ENCODE results near the gene PTGER2. TPM values are rescaled to one million over a fixed set of nuclear protein-coding genes. Genes with fewer than 3 reads are reported as not detected.

PTGER2 gene
- total RNA-seq, 3 donors from 2014 or later (not counting 1 experiment from before 2014, with no cell fraction given): 55.3 to 67.9 (median 60.6) TPM

GRCh38 chr14:52360831-52361230, 46.7 kb downstream of the PTGER2 start:
- H3K36me3 Mint-ChIP-seq: no peaks in the 10 kb centered on the region
- Histone ChIP-seq H3K27ac (ENCODE audit: low read length) (no peak overlapping the region), H3K36me3 (ENCODE audit: control insufficient read depth, insufficient read depth, low read length) (no peaks in the 10 kb centered on the region), H3K27me3 (ENCODE audit: control insufficient read depth, insufficient read depth, low read length) (no peaks in the 10 kb centered on the region), H3K4me1 (ENCODE audit: control insufficient read depth, insufficient read depth, low read length) (no peaks in the 10 kb centered on the region), H3K4me3 (ENCODE audit: low read length) (no peak overlapping the region), H3K9me3 (ENCODE audit: control insufficient read depth, insufficient read depth, low read length) (no peaks in the 10 kb centered on the region)
- H3K27me3 Mint-ChIP-seq (ENCODE audit: low read depth in 2 of 2): peaks cover 0 to 3% of the 10 kb centered on the region in 2 donors
- no peak for TF ChIP-seq CTCF (IDR thresholded peaks at IDR 0.05)
- no peak for ATAC-seq
- no peak overlapping the region for H3K27ac Mint-ChIP-seq
- intact Hi-C loops (cut with micrococcal nuclease): no loop called here
- H3K4me3 Mint-ChIP-seq: no peak overlapping the region
- no peak for DNase-seq
- H3K9me3 Mint-ChIP-seq: peaks cover 0 to 1% of the 10 kb centered on the region in 2 donors
- peaks cover 3 to 13% of the 10 kb centered on the region in 2 donors for H3K4me1 Mint-ChIP-seq
- 85% methylated on average over 4 of the region's 4 CpGs for WGBS (ENCODE audit: insufficient coverage)

GRCh38 chr14:52363041-52363704, 49.1 kb downstream of the PTGER2 start:
- Histone ChIP-seq H3K4me1 (ENCODE audit: control insufficient read depth, insufficient read depth, low read length) (no peaks in the 10 kb centered on the region), H3K27ac (ENCODE audit: low read length) (no peak overlapping the region), H3K36me3 (ENCODE audit: control insufficient read depth, insufficient read depth, low read length) (no peaks in the 10 kb centered on the region), H3K4me3 (ENCODE audit: low read length) (no peak overlapping the region), H3K27me3 (ENCODE audit: control insufficient read depth, insufficient read depth, low read length) (no peaks in the 10 kb centered on the region), H3K9me3 (ENCODE audit: control insufficient read depth, insufficient read depth, low read length) (no peaks in the 10 kb centered on the region)
- Mint-ChIP-seq H3K36me3 (no peaks in the 10 kb centered on the region), H3K4me1 (peaks cover 0 to 10% of the 10 kb centered on the region in 2 donors), H3K27me3 (ENCODE audit: low read depth in 2 of 2) (peaks cover 0 to 3% of the 10 kb centered on the region in 2 donors), H3K9me3 (no peaks in the 10 kb centered on the region), H3K27ac (no peak overlapping the region), H3K4me3 (no peak overlapping the region)
- DNase-seq: no peak
- TF ChIP-seq CTCF (IDR thresholded peaks at IDR 0.05): no peak
- intact Hi-C loops (cut with micrococcal nuclease): no loop called here
- 100% methylated on average over 1 of the region's 2 CpGs for WGBS (ENCODE audit: insufficient coverage)
- no peak for ATAC-seq

GRCh38 chr14:52363961-52364360, 49.8 kb downstream of the PTGER2 start:
- no peak overlapping the region for H3K27ac ChIP-seq (ENCODE audit: low read length)
- Mint-ChIP-seq H3K4me1 (peaks cover 0 to 10% of the 10 kb centered on the region in 2 donors), H3K36me3 (no peaks in the 10 kb centered on the region), H3K27ac (no peak overlapping the region), H3K27me3 (ENCODE audit: low read depth in 2 of 2) (peaks cover 0 to 3% of the 10 kb centered on the region in 2 donors), H3K4me3 (no peak overlapping the region), H3K9me3 (no peaks in the 10 kb centered on the region)
- H3K27me3 ChIP-seq (ENCODE audit: control insufficient read depth, insufficient read depth, low read length): no peaks in the 10 kb centered on the region
- H3K4me1 ChIP-seq (ENCODE audit: control insufficient read depth, insufficient read depth, low read length): no peaks in the 10 kb centered on the region
- no peak for TF ChIP-seq CTCF (IDR thresholded peaks at IDR 0.05)
- H3K36me3 ChIP-seq (ENCODE audit: control insufficient read depth, insufficient read depth, low read length): no peaks in the 10 kb centered on the region
- DNase-seq: no peak
- no peaks in the 10 kb centered on the region for H3K9me3 ChIP-seq (ENCODE audit: control insufficient read depth, insufficient read depth, low read length)
- WGBS (ENCODE audit: insufficient coverage): 67% methylated on average over 1 of the region's 1 CpG
- intact Hi-C loops (cut with micrococcal nuclease): no loop called here
- H3K4me3 ChIP-seq (ENCODE audit: low read length): no peak overlapping the region
- ATAC-seq: no peak

GRCh38 chr14:52365071-52365470, 51.0 kb downstream of the PTGER2 start:
- H3K27ac ChIP-seq (ENCODE audit: low read length): no peak overlapping the region
- TF ChIP-seq CTCF (IDR thresholded peaks at IDR 0.05): no peak
- H3K36me3 ChIP-seq (ENCODE audit: control insufficient read depth, insufficient read depth, low read length): no peaks in the 10 kb centered on the region
- H3K36me3 Mint-ChIP-seq: no peaks in the 10 kb centered on the region
- no peak overlapping the region for H3K4me3 Mint-ChIP-seq
- H3K27me3 Mint-ChIP-seq (ENCODE audit: low read depth in 2 of 2): peaks cover 0 to 3% of the 10 kb centered on the region in 2 donors
- DNase-seq (no peak), ATAC-seq (no peak)
- intact Hi-C loops (cut with micrococcal nuclease): no loop called here
- no peaks in the 10 kb centered on the region for H3K27me3 ChIP-seq (ENCODE audit: control insufficient read depth, insufficient read depth, low read length)
- no peak overlapping the region for H3K27ac Mint-ChIP-seq
- H3K4me1 ChIP-seq (ENCODE audit: control insufficient read depth, insufficient read depth, low read length): no peaks in the 10 kb centered on the region
- no peaks in the 10 kb centered on the region for H3K9me3 Mint-ChIP-seq
- H3K9me3 ChIP-seq (ENCODE audit: control insufficient read depth, insufficient read depth, low read length): no peaks in the 10 kb centered on the region
- no peak overlapping the region for H3K4me3 ChIP-seq (ENCODE audit: low read length)
- peaks cover 0 to 10% of the 10 kb centered on the region in 2 donors for H3K4me1 Mint-ChIP-seq
- 100% methylated on average over 1 of the region's 1 CpG for WGBS (ENCODE audit: insufficient coverage)

Data from natural killer cell (primary cell).